MCF 10A (cell line): Measurements from ENCODE around the gene TIAM1. TPM values are rescaled to one million over a fixed set of nuclear protein-coding genes. Genes with fewer than 3 reads are reported as not detected.

Experiments used
- BruUV-seq: library from RNA; stranded (reverse); fragments of 400-500 nt; replicated peaks from 2 replicates; lab custom pipeline; 2021; lab: Mats Ljungman, UMichigan
- CTCF ChIA-PET: fragments of 300-600 bp; sonication (Branson Sonifier 250); formaldehyde crosslinking; extraction: SDS; loops from one replicate; lab custom pipeline; 2021; ENCODE audit warnings: antibody characterized with exemption, inconsistent platforms; lab: Yijun Ruan, JAX
- POLR2A ChIA-PET: fragments of 300-600, 350-650 bp; sonication (Branson Sonifier 250); formaldehyde crosslinking; extraction: SDS; loops from one replicate; lab custom pipeline; 2020; ENCODE audit warnings: antibody characterized with exemption, inconsistent platforms; lab: Yijun Ruan, JAX
- DNase-seq: peaks from one replicate; pipeline ENCODE4 v3.0.0-alpha.2; 2018; ENCODE audit not compliant: unreplicated experiment
- H3K27ac Mint-ChIP-seq: one replicate; pipeline ENCODE4 v1.8.0; 2022; ENCODE audit warnings: mild to moderate bottlenecking, low read depth, mixed read lengths; ENCODE audit not compliant: unreplicated experiment
- H3K27me3 Mint-ChIP-seq: one replicate; pipeline ENCODE4 v1.8.0; 2022; ENCODE audit warnings: mixed read lengths; ENCODE audit not compliant: insufficient read depth, unreplicated experiment
- H3K36me3 Mint-ChIP-seq: one replicate; pipeline ENCODE4 v1.8.0; 2022; ENCODE audit warnings: mild to moderate bottlenecking, moderate library complexity, mixed read lengths; ENCODE audit not compliant: insufficient read depth, unreplicated experiment
- H3K4me1 Mint-ChIP-seq: one replicate; pipeline ENCODE4 v1.8.0; 2022; ENCODE audit warnings: mixed read lengths; ENCODE audit not compliant: insufficient read depth, unreplicated experiment
- H3K4me3 Mint-ChIP-seq: one replicate; pipeline ENCODE4 v1.8.0; 2022; ENCODE audit warnings: mild to moderate bottlenecking, moderate library complexity, mixed read lengths; ENCODE audit not compliant: unreplicated experiment
- H3K9me3 Mint-ChIP-seq: one replicate; pipeline ENCODE4 v1.8.0; 2022; ENCODE audit warnings: mixed read lengths; ENCODE audit not compliant: unreplicated experiment
- intact Hi-C: fragments of 100-400 bp; cut with micrococcal nuclease; formaldehyde crosslinking; loops from 2 replicates; pipeline ENCODE4 v1.14.1; 2022
- total RNA-seq: library from RNA; stranded (reverse); gene quantifications from 2 replicates; pipeline ENCODE4 v1.2.3, GENCODE V29; 2022
- TF ChIP-seq, protein P1 (sequence below): fragments of 200-600 bp; IDR thresholded peaks from one replicate; pipeline ENCODE4 v1.8.0; 2022; ENCODE audit warnings: antibody characterized with exemption, mild to moderate bottlenecking; ENCODE audit not compliant: unreplicated experiment

Gene TIAM1
- total RNA-seq, 1 experiment from 2014 or later: 9.8 TPM

DNA sequence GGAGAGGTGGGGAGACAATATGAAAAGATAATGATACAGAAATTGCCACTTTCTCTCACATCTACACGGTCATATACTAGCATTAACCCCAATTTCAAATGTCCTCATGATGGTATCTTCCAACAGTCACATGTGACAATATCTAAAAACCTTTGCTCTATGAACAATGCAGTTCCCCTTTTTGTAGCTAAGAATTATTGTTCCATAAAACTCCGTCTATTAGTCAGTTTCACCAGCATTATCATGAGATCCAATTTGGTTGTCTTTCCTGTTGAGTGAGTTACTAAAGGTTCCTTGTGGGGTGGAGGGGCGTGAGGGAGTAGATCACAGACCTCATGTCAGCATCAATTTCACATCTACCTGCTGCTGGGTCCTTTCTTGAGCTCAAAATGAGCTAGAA lies 1.7 kb downstream of the TIAM1 start:
- DNase-seq: no peak
- BruUV-seq: no TSS peak
- Mint-ChIP-seq H3K9me3 (no peaks in the 10 kb centered on the region), H3K36me3 (no peaks in the 10 kb centered on the region), H3K27ac (no peak overlapping the region), H3K27me3 (no peaks in the 10 kb centered on the region), H3K4me1 (peaks cover 17% of the 10 kb centered on the region), H3K4me3 (no peak overlapping the region)
- ChIA-PET CTCF (interaction anchor here (0.6 to 1.6 kb wide), 10 partner anchors 10 to 262 kb away, joined by 4 to 9 read pairs (median 6); no protein-coding TSS in a partner anchor), POLR2A (interaction anchor here (1.0 to 2.7 kb wide), 6 partner anchors 11 to 121 kb away, joined by 3 to 21 read pairs (median 6); no protein-coding TSS in a partner anchor)
- TF ChIP-seq, protein P1, sequence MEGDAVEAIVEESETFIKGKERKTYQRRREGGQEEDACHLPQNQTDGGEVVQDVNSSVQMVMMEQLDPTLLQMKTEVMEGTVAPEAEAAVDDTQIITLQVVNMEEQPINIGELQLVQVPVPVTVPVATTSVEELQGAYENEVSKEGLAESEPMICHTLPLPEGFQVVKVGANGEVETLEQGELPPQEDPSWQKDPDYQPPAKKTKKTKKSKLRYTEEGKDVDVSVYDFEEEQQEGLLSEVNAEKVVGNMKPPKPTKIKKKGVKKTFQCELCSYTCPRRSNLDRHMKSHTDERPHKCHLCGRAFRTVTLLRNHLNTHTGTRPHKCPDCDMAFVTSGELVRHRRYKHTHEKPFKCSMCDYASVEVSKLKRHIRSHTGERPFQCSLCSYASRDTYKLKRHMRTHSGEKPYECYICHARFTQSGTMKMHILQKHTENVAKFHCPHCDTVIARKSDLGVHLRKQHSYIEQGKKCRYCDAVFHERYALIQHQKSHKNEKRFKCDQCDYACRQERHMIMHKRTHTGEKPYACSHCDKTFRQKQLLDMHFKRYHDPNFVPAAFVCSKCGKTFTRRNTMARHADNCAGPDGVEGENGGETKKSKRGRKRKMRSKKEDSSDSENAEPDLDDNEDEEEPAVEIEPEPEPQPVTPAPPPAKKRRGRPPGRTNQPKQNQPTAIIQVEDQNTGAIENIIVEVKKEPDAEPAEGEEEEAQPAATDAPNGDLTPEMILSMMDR: no peak
- intact Hi-C loops: loop anchor here (5.0 kb wide), 3 partner anchors 60 to 215 kb away; no protein-coding TSS in a partner anchor

DNA sequence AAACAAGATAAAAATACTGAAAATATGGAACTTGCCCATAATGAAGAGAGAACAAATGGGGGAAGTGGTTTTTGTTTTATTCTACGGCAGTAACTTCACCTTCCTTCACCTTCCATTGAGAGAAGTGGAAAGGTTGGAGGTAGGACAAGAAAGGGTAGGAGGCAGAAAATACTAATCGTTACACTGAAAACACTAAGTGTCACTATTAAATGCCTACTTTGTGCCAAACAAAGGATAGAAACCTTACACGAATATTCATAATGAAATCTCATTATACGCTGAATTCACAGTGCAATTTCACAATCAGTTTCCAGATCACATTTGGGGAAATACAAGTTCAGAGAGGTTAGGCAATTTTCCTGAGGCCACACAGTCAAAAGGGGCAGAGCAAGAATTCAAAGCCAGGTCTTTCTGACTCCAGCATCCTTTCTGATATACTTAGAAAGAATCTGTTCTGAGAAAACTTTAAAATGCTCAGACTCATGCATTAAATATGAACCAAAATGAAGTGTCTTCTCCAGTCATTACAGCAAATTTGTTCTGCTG lies 3.0 kb downstream of the TIAM1 start:
- no peaks in the 10 kb centered on the region for H3K36me3 Mint-ChIP-seq
- POLR2A ChIA-PET: no interaction called here
- TF ChIP-seq, protein P1: no peak
- H3K9me3 Mint-ChIP-seq: no peaks in the 10 kb centered on the region
- CTCF ChIA-PET: interaction anchor here (0.7 kb wide), 1 partner anchor 388 kb away, joined by 3 read pairs; no protein-coding TSS in a partner anchor
- peaks cover 28% of the 10 kb centered on the region for H3K4me1 Mint-ChIP-seq
- H3K27me3 Mint-ChIP-seq: no peaks in the 10 kb centered on the region
- no peak overlapping the region for H3K27ac Mint-ChIP-seq
- no TSS peak for BruUV-seq
- intact Hi-C loops: loop anchor here (5.0 kb wide), 3 partner anchors 59 to 216 kb away; no protein-coding TSS in a partner anchor
- no peak overlapping the region for H3K4me3 Mint-ChIP-seq
- DNase-seq: no peak

DNA sequence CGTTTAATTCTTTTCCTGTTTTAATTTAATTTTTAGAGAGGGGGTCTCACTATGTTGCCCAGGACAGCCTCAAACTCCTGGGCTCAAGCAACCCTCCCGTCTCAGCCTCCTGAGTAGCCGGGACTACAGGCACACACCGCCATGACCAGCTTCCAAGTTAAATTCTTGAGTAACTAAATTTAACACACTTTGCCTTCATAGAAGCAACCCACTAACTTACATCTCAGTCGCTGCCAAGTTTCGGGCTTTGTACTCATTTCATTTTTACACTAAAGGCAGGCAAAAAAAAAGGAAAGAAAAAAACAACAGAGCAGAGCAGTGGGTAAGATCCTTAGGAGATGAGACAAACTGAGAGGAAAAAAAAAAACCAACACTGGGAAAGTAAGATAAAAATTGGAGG lies 3.5 kb downstream of the TIAM1 start:
- no TSS peak for BruUV-seq
- CTCF ChIA-PET: interaction anchor here (0.6 to 0.7 kb wide), 2 partner anchors 85 to 388 kb away, joined by 3 to 4 read pairs; no protein-coding TSS in a partner anchor
- TF ChIP-seq, protein P1: no peak
- Mint-ChIP-seq H3K4me1 (peaks cover 31% of the 10 kb centered on the region), H3K36me3 (no peaks in the 10 kb centered on the region), H3K27ac (no peak overlapping the region), H3K27me3 (no peaks in the 10 kb centered on the region), H3K4me3 (no peak overlapping the region), H3K9me3 (no peaks in the 10 kb centered on the region)
- POLR2A ChIA-PET: no interaction called here
- intact Hi-C loops: loop anchor here (5.0 kb wide), 3 partner anchors 58 to 217 kb away; no protein-coding TSS in a partner anchor
- no peak for DNase-seq

DNA sequence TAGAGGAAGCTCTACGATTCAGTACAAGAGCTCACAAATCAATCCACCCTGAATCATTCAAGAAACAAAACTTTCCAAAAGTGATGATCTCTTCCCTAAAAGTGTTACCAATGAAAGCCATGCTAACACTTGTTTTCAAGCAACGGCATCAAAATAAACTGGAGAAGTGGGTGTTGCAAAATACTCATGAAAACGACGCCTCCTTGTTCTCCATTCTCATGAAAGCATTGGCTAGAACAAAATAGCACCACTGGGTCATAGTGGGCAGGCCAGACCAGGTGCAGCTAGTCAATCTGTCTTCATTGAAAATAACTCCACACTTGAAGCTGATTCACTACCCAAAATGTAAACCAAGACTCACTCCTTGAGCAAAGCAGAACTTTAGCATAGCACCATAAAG lies 4.3 kb downstream of the TIAM1 start:
- no peaks in the 10 kb centered on the region for H3K27me3 Mint-ChIP-seq
- H3K36me3 Mint-ChIP-seq: no peaks in the 10 kb centered on the region
- ChIA-PET CTCF (interaction anchor here (0.6 to 0.9 kb wide), 3 partner anchors 14 to 143 kb away, joined by 3 to 5 read pairs (median 3); no protein-coding TSS in a partner anchor), POLR2A (interaction anchor here (0.6 to 0.8 kb wide), 2 partner anchors 87 to 241 kb away, joined by 3 read pairs; no protein-coding TSS in a partner anchor)
- no peak overlapping the region for H3K4me3 Mint-ChIP-seq
- intact Hi-C loops: loop anchor here (5.0 kb wide), 3 partner anchors 57 to 218 kb away; no protein-coding TSS in a partner anchor
- no peaks in the 10 kb centered on the region for H3K9me3 Mint-ChIP-seq
- DNase-seq: no peak
- no peak overlapping the region for H3K27ac Mint-ChIP-seq
- TF ChIP-seq, protein P1: no peak
- H3K4me1 Mint-ChIP-seq: peaks cover 36% of the 10 kb centered on the region
- BruUV-seq: no TSS peak
